ENCODE results near the gene PLEKHH3. TPM values are rescaled to one million over a fixed set of nuclear protein-coding genes. Genes with fewer than 3 reads are reported as not detected.
"Not testable (repeated sequence)": the region's sequence is repeated elsewhere in the genome, so short reads cannot be mapped to it uniquely, and the experiment has no call there.

The PLEKHH3 gene
- total RNA-seq, 2 donors from 2014 or later = 18.1 to 19.9 TPM

DNA sequence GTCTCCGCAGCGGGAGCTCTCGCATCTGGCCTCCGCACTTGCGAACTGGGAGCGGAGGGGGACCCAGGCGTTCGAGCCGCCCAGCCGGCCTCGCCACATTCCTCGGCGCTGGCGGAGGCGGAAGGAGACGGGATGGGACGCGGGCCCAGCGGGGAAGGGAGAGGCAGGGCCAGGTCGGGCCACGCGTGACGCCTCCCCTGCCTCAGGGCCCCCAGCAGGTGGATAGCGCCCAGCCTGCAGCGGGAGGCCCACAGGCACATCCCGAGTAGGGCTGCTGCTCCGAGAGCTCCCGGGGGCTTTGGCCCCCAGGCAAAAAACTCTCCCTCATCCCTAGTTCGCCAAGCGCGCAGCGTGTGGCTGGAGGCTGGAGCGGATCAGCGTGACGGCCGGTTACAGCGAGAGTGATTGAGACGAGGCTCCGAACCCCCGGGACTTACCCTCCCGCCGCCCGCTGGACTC, 800 bp downstream of the PLEKHH3 start:
- intact Hi-C loops (cut with DNase I) = loop anchor here in 1 of 2 donors (10.0 kb wide), 1 partner anchor 101 kb away; the partner anchor contains the start of gene PSMC3IP
- DNase-seq = peak; percentile 72
- ATAC-seq = peak; percentile 9

DNA sequence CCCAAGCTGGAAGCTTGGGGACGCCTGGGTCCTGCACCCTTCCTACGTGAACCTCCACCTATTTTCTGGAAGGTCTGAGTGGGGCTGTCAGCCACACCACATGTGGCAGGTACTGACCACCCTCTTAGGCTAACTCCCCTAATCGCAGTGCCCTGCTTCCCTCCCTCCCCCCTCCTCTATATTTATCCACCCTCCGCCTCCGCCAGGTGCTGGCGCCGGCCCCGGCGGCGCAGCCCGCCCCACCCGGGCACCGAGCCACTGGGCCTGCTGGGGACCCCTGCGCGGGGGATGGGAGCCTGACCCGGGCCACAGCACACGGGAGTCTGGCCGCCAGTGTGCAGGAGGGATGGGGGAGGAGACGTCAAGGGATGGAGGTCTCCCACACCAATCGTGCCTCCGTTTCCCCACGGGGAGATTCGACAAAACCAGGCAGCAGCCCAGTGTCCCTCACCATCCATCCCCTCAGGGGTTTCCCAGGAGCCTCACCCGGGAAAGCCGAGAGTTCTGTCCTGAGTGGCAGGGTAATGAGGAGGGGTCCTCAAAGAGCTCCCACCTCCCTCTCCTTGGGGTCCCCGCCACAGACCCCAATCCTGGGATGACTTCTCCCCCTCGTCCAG, 1.3 kb downstream of the PLEKHH3 start:
- intact Hi-C loops (cut with DNase I) = loop anchor here in 1 of 2 donors (10.0 kb wide), 1 partner anchor 101 kb away; the partner anchor contains the start of gene PSMC3IP
- ATAC-seq = peak; percentile 2 to 5
- DNase-seq = peak; percentile 45

DNA sequence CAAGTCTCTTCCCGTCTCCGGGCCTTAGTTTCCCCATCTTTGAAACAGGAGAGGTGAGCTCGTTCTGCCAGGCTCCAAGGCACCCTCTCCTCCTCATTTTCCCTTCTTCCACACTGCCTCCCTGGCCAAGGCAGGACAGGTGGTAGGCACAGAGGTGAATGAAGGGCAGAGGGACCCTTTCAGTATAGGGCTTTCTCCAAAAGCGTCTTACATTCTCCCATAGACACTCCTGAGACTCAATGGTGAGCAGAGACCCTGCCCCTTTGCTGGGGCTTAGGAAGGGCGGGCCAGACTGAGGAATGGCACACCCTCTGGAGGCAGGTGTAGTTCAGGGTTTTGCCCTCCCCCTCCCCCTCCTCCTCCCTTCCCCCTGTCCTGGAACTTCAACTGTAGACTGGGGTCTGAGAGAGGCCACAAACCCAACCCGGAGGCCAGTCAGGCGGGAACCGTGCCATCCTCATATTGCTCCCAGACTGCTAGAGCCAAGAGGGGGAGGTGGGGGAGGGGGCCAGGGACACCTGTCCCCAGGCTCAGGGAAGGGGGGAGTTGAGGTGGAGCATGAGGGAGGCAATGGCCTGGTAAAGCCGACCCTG, 1.9 kb downstream of the PLEKHH3 start:
- intact Hi-C loops (cut with DNase I) = loop anchor here in 1 of 2 donors (10.0 kb wide), 1 partner anchor 100 kb away; the partner anchor contains the start of gene PSMC3IP
- DNase-seq (peak; percentile 39), ATAC-seq (no peak)

DNA sequence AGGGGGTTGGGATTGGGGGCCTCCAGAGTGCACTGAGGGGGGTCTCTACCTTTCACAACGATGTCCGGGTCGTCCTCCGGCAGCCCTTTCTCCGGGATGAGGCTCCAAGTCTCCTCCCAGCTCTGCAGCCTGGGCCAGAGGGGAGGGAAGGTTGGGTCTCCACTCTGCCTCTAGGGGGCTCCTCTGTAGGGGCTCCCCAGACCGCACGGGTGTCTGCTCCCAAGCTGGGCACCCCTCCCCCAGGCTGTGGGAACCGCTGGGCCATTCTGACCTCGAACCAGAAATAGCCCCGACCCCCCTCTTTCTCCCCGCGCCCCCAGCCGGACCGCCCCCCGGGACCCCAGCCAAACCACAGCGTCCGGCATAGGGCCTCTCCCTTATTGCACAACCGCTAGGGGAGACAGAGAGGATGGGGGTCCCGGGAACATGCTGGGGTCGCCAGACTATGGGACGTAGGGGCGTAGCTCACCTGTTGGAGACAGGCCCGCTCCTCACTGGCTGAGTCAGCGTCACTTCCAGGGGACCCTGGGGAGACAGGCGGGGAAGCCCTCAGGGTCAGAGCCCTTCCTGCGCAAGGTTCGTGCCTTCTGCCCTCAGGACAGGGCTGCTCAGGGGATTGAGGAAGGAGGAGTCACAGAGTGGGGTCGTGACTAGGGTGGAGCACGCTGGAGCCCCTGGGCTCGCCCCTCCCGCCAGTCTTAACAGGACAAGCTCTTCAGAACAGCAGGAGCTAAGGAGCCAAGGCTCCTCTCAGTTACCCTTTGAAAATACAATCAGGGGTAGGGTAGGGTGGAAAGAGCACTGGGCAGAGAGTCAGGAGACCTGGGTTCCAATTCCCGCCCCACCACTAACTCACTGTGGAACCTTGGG, 2.7 kb downstream of the PLEKHH3 start:
- intact Hi-C loops (cut with DNase I) = loop anchor here in 1 of 2 donors (10.0 kb wide), 1 partner anchor 99 kb away; the partner anchor contains the start of gene PSMC3IP
- peak; percentile 77 for DNase-seq
- peak; percentile 3 to 5 for ATAC-seq

DNA sequence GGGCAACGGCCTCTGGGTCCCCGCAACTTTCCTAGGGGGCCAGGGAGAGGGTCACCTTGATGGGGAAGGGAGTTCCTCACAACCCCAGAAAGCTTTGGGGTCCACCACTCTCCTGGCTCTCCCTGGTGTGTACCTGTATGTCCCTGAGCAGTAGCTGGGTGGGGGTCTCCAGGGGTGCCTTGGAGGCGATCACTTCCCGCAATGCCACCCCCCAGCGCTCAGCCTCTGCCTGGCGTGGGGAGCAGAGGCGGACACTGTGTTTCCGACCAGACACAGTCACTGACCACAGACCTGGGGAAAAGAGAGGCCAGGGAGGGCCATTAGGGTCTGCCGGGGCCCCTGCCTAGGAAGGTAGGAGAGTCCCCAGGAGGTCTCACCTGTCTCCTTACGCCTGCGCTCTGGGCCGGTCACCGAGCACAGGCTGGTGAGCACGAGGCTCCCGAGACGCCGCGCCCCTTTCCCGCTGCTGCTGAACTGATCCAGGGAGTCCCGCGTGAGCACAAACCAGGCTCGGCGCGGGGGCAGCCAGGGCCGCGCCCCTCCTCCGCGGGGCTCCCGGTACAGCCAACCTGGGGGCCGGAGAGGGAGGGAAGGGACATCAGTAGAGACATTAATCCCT, 3.4 kb downstream of the PLEKHH3 start:
- intact Hi-C loops (cut with DNase I) = loop anchor here in 1 of 2 donors (10.0 kb wide), 1 partner anchor 99 kb away; the partner anchor contains the start of gene PSMC3IP
- no peak for DNase-seq
- no peak for ATAC-seq

DNA sequence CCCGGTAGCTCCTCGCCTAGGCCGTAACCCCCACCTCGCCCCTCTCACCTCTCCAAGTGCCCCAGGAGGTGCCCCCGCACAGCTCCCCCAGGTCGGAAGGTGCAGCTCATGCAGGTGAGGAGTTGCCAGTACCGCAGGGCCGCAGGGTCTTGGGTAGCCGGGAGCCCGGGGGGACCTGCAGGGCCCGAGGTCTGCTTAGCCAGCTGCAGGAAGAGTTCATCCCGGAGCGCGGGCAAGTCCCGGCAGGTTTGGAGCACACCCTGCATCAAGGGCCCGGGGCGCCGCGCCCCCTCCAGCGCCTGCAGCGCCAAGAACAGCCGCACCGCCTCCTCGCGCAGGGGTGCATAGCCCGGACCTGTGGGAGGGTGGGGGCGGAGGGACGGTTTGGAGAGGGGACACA, 4.8 kb downstream of the PLEKHH3 start:
- intact Hi-C loops (cut with DNase I) = loop anchor here in 1 of 2 donors (10.0 kb wide), 1 partner anchor 97 kb away; the partner anchor contains the start of gene PSMC3IP
- DNase-seq = no peak

DNA sequence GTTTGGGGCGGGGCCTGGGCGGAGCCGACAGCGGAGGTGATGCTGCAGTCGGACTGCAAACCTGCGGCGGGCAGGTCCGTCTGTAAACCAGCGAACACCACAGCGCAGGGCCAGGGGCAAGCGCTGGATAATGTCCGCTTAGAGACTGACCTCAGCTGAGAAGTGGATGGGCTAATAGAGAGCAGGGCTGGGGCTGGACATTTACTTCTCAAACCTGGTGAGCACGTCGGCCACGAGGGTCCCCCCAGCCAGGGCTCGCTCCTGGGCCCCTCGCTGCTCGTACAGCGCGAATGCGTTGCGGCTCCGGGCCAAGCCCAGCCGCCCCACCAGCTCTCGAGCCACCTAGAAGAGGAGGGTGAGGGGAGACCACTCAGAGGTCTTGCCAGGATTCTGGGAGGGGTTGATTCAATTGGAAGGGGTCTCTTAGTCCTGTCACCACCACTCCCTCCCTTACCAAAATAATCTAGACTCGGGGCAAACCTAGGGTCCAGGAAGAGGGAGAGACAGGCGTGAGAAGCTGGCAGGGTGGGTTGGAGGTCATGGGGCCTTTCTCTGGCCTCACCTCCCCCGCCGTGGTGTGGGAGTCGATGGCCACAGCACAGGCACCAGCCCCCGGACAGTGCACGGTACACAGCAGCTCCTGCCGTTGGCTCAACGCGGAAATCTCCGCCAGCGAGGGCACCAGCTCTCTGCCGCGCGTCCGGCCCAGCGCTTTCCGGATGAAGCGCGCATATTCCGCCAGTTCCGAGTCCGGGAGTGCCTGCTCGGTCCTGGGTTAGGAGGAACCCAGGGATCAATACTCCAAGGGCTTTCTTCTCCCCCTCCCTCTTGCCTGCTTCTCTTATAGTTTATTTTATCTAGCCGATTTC, 5.8 kb downstream of the PLEKHH3 start:
- intact Hi-C loops (cut with DNase I) = loop anchor here in 1 of 2 donors (10.0 kb wide), 1 partner anchor 96 kb away; the partner anchor contains the start of gene PSMC3IP
- ATAC-seq (no peak), DNase-seq (no peak)

More for the DNA sequence above, 4.8 kb downstream of the PLEKHH3 start:
- ATAC-seq = no peak

DNA sequence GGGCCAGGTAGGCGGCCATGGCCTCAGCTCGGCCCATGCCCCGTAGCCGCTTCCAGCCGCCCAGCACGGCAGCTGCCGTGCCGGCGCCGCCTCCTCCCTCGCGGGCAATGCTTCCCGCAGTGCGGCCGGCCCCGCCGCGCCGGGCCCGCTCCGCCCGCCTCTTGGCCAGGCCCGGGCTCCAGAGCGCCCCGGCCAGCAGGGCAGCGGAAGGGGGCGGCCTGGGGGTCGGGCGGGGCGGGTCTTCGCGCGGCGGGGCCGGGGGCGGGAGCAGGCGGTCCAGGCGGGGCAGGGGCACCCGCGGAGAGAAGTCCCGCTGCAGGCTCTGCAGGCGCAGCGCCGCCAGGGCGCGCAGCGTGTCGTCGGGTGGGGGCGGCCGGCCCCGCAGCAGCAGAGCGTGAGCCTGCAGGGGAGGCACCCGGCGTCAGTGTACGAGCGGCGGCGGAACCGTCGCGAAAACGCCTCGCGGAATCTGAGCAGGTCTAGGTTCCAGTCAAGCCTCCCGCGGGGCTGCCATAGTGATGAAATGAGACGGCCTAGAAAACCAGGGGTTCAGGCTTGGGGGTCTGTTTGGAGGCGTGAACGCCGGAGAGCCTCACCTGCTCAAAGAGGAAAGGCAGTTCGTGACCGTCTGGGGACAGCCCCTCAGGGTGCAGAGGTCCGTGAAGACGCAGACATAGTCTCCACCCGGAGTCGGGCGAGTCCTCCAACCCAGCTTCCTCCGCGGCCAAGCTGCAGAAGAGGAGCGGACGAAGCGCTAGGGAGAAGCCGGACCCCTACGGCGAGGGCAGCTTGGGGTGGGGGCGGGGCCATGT, 6.6 kb downstream of the PLEKHH3 start:
- DNase-seq (no peak), ATAC-seq (no peak)
- intact Hi-C loops (cut with DNase I) = loop anchor here in 1 of 2 donors (10.0 kb wide), 1 partner anchor 95 kb away; the partner anchor contains the start of gene PSMC3IP

DNA sequence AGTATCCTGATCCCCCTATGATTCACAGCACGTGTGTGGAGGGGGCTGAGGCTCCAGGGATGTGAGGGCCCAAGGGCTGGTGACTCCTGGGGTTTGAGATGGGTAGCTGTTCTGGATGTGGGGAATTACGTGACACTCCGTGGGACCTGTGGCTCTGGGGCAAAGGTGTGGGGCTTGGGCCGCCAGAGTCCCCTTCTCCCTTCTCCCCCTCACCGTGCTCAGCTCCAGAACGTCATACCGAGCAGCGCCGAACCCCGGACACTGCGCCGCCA, 7.2 kb downstream of the PLEKHH3 start:
- intact Hi-C loops (cut with DNase I) = no loop called here
- DNase-seq = no peak
- no peak for ATAC-seq

DNA sequence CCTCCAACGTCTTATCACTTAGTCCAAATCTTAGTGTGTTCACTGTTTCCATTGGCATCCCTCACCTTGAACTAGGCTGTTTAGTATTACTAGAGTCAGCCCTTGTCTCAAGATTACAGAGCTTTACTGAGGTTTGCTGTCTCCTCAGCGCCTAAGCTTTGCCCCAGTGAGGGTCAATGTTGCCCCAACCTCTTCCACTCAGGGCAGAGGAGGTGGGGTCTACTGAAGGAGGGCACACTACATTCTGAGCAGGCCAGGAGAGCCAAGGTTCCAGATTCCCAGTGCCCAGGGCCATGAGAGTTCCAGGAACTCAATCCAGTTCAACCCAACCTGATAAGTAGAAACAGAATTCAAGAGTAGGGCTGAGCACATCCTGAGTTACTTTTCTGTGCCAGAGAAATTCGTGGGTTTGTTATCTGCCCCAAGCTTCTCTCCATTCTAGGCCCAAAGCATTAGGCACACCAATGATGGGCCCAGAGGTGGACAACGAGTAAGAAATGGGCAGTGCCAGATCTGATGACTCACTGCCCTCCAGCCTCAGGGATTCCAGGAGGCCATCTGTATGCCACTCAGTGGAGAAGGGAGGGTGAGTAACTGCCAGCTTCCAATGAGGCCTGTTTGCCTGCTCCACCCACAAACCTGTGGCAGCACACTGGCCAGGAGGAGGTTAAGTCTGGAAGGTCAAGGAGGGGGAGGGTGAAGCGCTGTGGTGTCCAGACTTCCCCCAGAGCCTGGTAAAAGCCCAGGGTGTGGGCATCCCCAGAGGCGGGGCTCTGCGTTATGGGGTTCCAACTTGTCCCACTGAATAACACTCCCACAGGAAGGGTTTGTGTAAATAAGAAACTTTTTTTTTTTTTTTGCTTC, 9.5 kb downstream of the PLEKHH3 start:
- DNase-seq (peak; percentile 47), ATAC-seq (peak; percentile 39 to 89)
- intact Hi-C loops (cut with DNase I) = no loop called here

DNA sequence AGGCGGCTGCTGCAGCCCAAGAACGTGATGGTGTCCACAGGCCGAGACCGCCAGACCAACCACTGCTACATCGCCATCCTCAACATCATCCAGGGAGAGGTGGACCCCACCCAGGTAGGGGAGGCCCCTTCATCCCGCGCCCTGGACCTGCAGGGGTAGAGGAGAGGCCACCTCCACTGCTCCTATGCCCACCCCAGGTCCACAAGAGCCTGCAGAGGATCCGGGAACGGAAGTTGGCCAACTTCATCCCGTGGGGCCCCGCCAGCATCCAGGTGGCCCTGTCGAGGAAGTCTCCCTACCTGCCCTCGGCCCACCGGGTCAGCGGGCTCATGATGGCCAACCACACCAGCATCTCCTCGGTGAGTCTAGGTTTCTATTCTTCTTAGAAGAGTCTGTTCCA, 10.7 kb downstream of the PLEKHH3 start:
- intact Hi-C loops (cut with DNase I); ATAC-seq; DNase-seq: not testable (repeated sequence)

DNA sequence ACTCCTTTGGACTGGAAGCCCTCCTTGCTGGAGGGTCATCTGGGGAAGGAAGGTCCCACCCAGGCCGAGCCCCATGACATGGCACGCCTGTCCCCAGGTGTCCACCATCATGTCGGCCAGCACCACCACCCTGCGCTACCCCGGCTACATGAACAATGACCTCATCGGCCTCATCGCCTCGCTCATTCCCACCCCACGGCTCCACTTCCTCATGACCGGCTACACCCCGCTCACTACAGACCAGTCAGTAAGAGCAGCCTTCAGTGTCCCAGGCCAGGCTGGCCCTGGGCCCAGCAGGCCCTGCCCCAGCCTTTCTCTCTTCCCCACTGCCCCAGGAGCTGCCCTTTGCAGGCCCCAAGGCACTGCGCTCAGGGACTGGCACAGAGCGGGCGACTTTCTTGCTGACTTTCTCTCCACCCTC, 11.2 kb downstream of the PLEKHH3 start:
- intact Hi-C loops (cut with DNase I) = no loop called here
- DNase-seq = no peak
- ATAC-seq = peak in 1 of 2 donors; percentile 13

DNA sequence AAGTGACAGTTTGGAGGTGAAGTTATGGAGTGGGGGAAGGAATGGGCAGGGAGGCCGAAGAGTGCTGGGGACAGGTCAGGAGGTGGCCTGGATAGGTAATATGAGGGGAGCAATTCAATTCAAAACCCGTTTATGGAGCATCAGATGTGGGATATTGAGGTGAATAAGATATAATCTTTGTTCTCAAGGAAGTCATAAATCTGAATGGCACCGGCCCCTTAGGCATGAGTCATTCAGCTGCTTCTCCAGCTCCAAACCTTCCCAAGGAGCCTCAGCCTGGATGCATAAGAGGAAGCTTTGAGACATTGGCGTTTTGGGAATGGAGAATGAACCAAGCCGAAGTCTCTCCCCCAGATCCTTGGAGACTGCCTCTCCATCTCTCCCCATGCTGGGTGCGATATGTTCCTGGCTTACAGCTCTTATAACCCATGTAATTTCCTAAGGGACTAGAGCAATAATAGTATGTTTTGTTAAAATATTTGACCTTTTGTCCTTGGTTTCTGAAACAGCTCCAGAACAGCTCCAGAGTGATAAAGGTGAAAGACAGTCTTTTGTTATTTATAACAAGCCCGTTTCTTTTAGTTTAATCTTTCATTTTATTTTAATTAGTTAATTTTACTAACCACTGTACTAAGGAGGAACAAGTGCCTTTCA, 16.0 kb downstream of the PLEKHH3 start:
- no peak for ATAC-seq
- no peak for DNase-seq
- intact Hi-C loops (cut with DNase I) = no loop called here

DNA sequence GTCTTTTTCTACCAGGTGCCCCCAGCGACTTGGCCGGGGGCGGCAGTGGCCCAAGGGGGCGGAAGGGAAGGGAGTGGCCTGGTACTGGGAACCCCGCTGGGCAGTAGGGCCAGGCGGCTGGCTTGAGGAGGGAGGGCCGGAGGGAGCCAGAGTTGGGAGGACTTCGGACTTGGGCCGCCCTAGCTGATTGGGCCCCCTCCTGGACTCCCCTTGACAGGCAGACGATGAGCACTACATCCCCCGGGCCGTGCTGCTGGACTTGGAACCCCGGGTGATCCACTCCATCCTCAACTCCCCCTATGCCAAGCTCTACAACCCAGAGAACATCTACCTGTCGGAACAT, 16.9 kb downstream of the PLEKHH3 start:
- ATAC-seq = peak; percentile 35 to 44
- intact Hi-C loops (cut with DNase I); DNase-seq: not testable (repeated sequence)

DNA sequence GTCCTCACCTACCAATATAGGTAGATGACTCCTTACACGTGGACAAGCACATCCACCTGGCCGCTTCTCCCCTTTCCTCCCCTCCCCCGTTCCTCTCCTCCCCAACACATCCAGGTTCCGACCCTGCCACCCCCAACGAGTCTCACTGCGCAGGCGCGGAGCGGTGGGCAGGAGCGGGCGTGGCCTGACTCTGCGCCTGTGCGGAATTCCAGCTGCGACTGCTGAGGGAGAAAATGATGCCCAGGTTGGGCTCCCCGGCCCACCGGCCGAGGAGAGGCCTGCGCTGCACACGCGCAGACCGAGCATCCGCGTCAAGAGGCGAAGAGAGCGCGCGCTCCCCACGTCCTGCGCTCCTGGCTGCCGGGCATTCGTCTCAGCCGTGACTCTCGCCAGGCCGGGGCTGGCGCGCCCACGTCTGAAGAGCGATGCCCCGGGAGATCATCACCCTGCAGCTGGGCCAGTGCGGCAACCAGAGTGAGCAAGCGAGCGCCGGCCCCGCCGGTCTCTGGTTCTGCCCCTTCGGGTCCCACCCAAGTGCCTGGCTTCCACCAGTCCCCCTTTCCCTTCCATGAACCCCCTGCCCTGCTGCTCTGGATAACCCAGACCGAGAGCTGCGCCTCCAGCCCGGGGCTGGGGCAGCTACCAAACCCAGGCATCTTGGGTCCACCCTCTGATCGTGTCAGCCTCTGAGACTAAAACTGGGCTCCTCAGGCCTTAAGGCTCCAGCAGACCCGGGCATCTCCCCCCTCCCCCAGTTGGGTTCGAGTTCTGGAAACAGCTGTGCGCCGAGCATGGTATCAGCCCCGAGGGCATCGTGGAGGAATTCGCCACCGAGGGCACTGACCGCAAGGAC, 17.5 kb downstream of the PLEKHH3 start, which contains the start of gene TUBG2:
TUBG2 (plus strand) TSS at position 206 of the 853 bp plus-strand sequence; CDS start at position 426, 220 bp downstream.
- DNase-seq (peak; percentile 91), ATAC-seq (peak; percentile 96)
- intact Hi-C loops (cut with DNase I) = no loop called here

Measured in left cardiac atrium (tissue), 4 donors.